ENCODE measurements around the gene C1QL1.

Gene C1QL1

GRCh38 chr17:44928136-44928535 lies 40.0 kb downstream of the C1QL1 start:
- no peak for DNase-seq

DNA sequence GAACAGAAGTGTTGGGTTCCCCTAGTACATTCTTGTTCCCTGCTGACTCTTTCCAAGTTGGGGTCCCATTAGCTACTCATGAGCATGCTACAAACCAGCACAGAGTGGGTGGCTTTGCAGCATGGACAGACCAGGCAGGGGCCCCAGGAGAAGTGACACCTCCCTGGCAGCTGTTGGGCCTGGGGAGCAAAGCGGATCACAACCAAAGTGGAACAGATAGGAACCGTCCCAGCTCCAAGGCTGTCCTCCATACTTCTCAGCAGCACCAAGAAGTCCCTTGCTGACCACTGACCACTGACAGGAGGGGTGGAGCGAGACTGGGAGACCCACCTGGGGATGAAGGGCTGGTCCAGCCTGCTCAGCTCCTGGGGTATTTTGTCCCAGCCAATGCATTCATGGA lies 40.4 kb downstream of the C1QL1 start:
- no peak for DNase-seq

- no peak for DNase-seq
Measured at GRCh38 chr17:44926821-44927525, 41.1 kb downstream of the C1QL1 start.

- DNase-seq: no peak
Measured at GRCh38 chr17:44925731-44926697, 42.1 kb downstream of the C1QL1 start.

GRCh38 chr17:44924107-44924544 lies 44.0 kb downstream of the C1QL1 start:
- DNase-seq: no peak

GRCh38 chr17:44922746-44923470 lies 45.2 kb downstream of the C1QL1 start:
- no peak for DNase-seq

DNA sequence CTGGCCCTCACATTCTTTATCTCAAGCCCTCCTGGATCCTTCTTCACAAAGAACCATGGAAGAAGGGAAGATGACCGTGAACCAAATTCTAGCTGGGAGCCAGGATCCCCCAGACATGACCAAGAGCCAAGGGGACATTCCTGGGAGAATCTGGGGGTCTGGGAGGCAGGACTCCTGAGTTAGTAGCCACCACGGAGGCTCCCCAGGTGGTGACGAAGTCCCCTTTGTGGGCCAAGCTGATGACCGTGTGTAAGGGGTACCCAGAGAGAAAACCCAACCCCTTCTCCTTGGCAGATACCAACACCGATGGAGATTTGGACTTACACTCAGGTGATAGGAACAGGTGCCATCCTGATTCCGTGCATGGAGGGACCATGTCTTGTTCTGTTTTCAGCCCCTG lies 46.0 kb downstream of the C1QL1 start:
- DNase-seq: no peak

DNA sequence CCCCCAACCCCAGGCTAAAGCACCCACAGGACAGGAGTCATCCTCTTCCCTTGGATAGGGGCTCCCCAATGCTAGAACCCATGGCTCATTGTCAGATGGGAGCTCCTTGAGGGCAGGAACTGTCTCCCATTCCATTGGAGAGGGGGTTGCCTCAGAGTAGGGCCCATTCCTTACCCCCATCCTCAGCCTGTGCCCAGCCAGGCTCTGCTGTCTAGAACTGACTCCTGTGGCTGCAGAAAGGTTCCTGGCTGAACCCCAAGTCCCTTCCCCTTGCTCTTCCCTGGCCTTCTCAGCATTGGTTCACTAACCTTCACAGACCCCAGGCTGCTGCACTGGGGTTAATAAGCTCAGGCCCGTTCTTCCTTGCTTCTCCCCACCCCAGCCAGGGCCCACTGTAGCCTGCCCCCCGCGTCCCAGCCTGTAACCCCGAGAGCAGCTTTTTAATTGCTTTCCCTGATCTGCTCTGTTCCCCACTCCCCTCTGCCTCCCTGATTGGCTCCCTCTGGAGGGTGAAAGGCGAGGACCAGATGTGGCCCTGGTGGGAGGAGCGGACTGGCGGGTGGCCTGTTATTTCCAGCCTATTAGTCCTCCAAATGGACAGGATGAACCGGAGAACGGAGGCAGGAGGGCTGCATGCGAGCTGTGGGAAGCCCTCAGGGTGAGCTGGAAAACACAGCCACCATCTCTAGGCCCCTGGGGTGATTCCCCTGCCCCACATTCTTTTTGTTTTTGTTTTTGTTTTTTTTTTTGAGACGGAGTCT lies 46.8 kb downstream of the C1QL1 start:
- DNase-seq: no peak

DNA sequence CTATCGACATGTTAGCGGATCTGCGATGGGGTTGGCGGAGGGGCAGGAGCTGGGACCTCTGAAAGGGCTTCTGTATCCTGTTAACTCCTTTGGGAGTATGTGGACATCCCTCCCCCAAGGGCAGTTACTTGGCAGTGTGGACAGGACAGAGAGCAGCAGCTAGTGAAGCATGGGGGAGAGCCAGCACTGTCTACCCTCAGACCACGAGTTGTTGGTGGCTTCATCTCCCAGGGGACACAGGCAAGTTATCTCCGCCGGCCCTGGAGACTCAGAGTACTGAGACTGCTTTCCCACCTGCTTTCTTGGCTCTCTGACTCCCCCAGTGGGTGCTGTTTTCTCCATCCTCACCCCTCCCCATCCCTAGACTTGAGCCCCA lies 47.5 kb downstream of the C1QL1 start:
- DNase-seq: no peak

DNA sequence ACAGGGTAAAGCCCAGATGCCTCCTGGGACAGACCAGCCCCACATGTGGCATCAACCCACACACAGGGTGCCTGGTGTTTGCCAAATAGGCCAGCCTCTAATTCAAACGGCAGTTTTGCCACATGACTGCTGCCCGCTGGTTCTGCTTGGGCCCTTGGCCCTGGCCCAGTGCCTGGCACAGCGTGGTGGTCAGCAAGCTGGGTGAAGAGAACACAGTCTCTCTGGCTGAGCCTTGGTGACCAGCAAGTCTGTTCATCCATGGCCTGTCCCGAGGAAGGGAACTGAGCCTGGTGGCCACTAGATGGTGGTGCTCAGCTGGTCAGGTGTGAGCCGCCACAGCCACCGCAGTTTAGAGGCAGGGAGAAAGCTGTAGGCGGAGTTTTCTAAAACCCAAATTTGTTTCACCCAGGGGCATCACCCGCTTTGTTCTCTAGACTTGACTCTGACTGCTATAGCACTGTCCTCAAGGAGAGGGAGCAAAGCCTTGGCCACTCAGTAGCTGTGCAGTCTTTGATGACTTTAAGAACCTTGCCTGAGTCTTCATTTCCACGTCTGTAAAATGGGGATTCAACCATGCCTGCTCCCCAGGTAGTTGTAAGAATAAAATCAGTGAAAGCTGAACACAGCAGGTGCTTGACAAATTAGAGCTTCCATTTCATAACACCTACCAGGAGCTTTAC lies 48.1 kb downstream of the C1QL1 start:
- DNase-seq: no peak

DNA sequence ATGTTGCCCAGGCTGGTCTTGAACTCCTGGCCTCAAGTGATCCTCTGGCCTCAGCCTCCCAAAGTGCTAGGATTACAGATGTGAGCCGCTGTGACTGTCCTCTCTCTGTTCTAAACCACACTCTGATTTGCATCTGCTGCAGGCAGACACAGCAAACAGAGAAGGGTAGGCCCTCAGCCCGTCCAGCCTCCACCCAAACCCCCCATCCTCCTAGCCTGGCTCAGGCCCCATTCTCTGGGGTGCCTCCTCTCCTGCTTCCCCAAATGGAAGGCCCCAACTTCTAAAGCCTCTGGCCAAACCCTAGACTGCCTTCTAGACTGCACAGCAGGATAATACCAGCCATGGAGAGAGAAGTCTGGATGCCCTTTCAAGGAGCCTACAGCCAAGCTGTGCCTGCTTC lies 48.7 kb downstream of the C1QL1 start:
- no peak for DNase-seq

- no peak for DNase-seq
Measured at GRCh38 chr17:44918006-44918405, 50.1 kb downstream of the C1QL1 start.

- no peak for DNase-seq
Measured at GRCh38 chr17:44917456-44917855, 50.6 kb downstream of the C1QL1 start.

DNA sequence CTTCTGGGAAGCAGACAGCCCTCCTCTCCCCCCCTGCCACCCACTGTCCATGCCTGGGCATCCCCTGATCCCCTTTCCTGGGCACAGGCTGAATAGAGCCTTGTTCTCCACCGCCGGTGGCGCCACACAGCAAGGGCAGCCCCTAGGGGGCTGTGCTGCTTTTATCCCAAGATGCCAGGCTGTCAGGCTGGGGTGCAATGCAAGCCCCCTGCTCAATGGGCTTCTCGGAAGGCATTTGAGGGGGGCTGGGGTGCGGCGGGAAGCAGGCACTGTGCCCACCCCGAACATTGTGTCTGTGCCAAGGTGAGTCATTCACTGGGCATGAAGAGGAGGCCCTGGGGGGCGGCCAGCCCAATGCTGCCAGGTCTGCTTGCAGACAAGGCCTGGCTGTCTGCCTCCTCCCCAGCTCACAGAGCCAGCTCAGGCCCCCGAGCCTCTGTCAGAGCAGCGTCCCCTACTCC lies 51.3 kb downstream of the C1QL1 start:
- no peak for DNase-seq

- DNase-seq: no peak
Measured at GRCh38 chr17:44915862-44916780, 52.0 kb downstream of the C1QL1 start.

DNA sequence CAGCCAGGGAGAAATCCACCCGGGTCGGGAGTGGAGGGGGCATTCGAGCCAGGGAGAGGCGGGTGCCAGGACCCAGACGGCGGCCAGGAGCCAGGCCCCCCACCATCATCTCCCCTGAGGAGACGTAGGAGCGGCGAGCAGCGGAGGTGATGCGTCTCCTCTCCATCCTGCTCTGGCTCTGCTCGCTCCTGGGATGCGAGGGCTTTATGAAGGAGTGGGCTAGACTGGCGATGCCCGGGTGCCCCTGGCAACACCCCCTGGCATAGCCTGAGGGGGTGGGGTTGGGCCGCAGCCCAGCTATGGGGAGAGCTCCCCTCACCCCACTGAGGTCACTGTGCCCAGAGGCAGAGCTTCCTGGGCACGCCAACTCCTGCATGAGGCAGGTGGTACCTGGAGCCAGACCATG lies 52.8 kb downstream of the C1QL1 start, which contains the start of gene GFAP:
Gene GFAP (minus strand): TSS at position 180 of the 406 bp plus-strand sequence. CDS start 14 bp downstream, at position 166.
- DNase-seq: no peak

DNA sequence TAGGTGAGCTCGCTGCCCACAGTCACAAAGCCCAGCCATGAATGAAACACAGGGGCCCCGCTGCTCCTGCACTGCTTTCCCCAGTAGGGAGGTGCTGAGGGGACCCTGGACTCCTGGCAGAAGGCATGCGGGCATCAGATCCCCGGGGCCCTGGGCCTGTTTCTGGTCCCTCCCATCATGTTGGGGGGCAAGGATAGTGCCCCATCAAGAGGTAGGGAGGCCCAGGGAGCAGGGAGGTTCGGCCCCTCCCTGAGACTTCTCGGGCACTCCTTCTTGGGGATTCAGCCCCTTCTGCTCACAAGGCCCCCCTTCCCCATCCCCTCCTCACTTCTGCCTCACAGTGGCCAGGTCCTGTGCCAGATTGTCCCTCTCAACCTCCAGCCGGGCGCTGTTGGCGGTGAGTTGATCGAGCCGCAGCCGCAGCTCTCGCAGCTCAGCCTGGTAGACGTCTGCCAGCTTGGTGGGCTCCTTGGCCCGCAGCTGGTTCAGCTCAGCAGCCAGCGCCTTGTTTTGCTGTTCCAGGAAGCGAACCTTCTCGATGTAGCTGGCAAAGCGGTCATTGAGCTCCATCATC lies 53.3 kb downstream of the C1QL1 start:
- DNase-seq: no peak

- no peak for DNase-seq
Measured at GRCh38 chr17:44914148-44914547, 54.0 kb downstream of the C1QL1 start.

- no peak for DNase-seq
Measured at GRCh38 chr17:44913676-44914075, 54.4 kb downstream of the C1QL1 start.
